KMS-11 (cell line): Measurements from ENCODE around the gene GRK3.

ENCODE experiments used
- H2AFZ ChIP-seq: fragments of 200-600 bp; sonication (generic); 2 replicates; pipeline ENCODE4 v1.6.1; 2016; ENCODE audit warnings: antibody characterized with exemption, mixed run types, low read depth
- H3K27ac ChIP-seq: fragments of 200-600 bp; sonication (generic); 2 replicates; pipeline ENCODE4 v1.6.1; 2016; ENCODE audit warnings: mild to moderate bottlenecking, mixed run types
- H3K27me3 ChIP-seq: fragments of 200-600 bp; sonication (generic); 2 replicates; pipeline ENCODE4 v1.6.1; 2017; ENCODE audit warnings: mild to moderate bottlenecking, low read depth, mixed run types, moderate library complexity; ENCODE audit not compliant: insufficient read depth
- H3K36me3 ChIP-seq: fragments of 200-600 bp; sonication (generic); 2 replicates; pipeline ENCODE4 v1.6.1; 2017; ENCODE audit warnings: mild to moderate bottlenecking, mixed run types; ENCODE audit not compliant: insufficient read depth
- H3K4me1 ChIP-seq: fragments of 200-600 bp; sonication (generic); 2 replicates; pipeline ENCODE4 v1.6.1; 2016; ENCODE audit warnings: mild to moderate bottlenecking, low read depth, mixed run types; ENCODE audit not compliant: poor library complexity, severe bottlenecking
- H3K4me2 ChIP-seq: fragments of 200-600 bp; sonication (generic); 2 replicates; pipeline ENCODE4 v1.7.0; 2016; ENCODE audit warnings: mild to moderate bottlenecking, mixed run types
- H3K4me3 ChIP-seq: fragments of 200-600 bp; sonication (generic); IDR thresholded peaks from 2 replicates; pipeline ENCODE4 v1.6.1; 2017; ENCODE audit warnings: low read depth, low read length, mixed read lengths; ENCODE audit not compliant: insufficient read depth
- H3K79me2 ChIP-seq: fragments of 200-600 bp; sonication (generic); 2 replicates; pipeline ENCODE4 v1.6.1; 2016; ENCODE audit warnings: low read depth, mixed run types; ENCODE audit not compliant: insufficient read depth
- H3K9ac ChIP-seq: fragments of 200-600 bp; sonication (generic); 2 replicates; pipeline ENCODE4 v1.6.1; 2016; ENCODE audit warnings: mild to moderate bottlenecking, mixed run types
- H4K20me1 ChIP-seq: fragments of 200-600 bp; sonication (generic); 2 replicates; pipeline ENCODE4 v1.6.1; 2016; ENCODE audit warnings: mild to moderate bottlenecking, mixed run types; ENCODE audit not compliant: insufficient read depth
- TF ChIP-seq, protein P1 (sequence below): fragments of 200-600 bp; sonication (generic); conservative IDR thresholded peaks from 2 replicates; pipeline ENCODE4 v1.6.1; 2017; ENCODE audit warnings: low read depth, mild to moderate bottlenecking, antibody characterized with exemption, low read length, moderate library complexity, mixed read lengths

The GRK3 gene

DNA sequence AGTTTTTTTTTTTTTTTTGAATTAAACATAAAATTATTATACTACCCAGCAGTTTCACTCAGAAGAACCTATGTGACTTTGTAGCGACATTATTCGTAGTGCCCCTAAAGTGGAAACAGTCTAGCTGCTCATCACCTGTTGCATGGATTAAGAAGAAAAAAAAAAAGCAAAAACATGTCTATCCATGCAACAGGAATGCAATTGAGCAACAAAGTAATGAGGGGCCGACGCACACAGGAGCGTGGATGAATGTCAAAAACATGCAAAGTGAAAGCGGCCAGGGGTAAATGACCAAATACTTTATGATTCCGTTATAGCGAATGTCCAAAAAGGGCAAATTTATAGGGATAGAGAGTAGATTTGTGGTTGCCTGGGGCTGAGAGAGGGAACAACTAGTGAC lies 193.8 kb downstream of the GRK3 start:
- no peaks in the 10 kb centered on the region for H4K20me1 ChIP-seq
- no peak overlapping the region for H3K4me2 ChIP-seq
- no peak overlapping the region for H3K27ac ChIP-seq
- no peaks in the 10 kb centered on the region for H3K79me2 ChIP-seq
- no peak overlapping the region for H3K4me3 ChIP-seq
- no peak overlapping the region for H3K9ac ChIP-seq
- no peaks in the 10 kb centered on the region for H3K27me3 ChIP-seq
- H3K36me3 ChIP-seq: no peaks in the 10 kb centered on the region
- TF ChIP-seq, protein P1, sequence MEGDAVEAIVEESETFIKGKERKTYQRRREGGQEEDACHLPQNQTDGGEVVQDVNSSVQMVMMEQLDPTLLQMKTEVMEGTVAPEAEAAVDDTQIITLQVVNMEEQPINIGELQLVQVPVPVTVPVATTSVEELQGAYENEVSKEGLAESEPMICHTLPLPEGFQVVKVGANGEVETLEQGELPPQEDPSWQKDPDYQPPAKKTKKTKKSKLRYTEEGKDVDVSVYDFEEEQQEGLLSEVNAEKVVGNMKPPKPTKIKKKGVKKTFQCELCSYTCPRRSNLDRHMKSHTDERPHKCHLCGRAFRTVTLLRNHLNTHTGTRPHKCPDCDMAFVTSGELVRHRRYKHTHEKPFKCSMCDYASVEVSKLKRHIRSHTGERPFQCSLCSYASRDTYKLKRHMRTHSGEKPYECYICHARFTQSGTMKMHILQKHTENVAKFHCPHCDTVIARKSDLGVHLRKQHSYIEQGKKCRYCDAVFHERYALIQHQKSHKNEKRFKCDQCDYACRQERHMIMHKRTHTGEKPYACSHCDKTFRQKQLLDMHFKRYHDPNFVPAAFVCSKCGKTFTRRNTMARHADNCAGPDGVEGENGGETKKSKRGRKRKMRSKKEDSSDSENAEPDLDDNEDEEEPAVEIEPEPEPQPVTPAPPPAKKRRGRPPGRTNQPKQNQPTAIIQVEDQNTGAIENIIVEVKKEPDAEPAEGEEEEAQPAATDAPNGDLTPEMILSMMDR: no peak
- no peaks in the 10 kb centered on the region for H3K4me1 ChIP-seq
- no peak overlapping the region for H2AFZ ChIP-seq

DNA sequence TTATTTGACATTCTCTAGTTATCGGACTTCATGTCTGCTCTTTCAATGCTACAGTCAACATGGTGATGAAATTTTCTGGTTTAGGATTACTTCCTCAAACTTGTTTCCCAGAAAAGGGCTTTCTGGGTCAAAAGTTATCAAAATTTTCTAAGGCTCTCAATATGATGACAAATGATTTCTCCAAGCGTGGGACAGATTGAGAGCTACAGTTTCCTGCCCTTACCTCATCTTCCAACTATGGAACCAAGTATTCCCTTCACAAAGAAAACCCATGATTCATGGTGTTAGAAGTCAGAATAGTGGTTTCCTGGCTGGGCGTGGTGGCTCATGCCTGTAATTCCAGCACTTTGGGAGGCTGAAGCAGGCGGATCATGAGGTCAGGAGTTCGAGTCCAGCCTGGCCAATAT lies 195.4 kb downstream of the GRK3 start:
- no peak overlapping the region for H3K27ac ChIP-seq
- H3K79me2 ChIP-seq: no peaks in the 10 kb centered on the region
- no peak overlapping the region for H3K4me3 ChIP-seq
- TF ChIP-seq, protein P1: no peak
- H2AFZ ChIP-seq: no peak overlapping the region
- H3K4me2 ChIP-seq: no peak overlapping the region
- no peak overlapping the region for H3K9ac ChIP-seq
- no peaks in the 10 kb centered on the region for H3K27me3 ChIP-seq
- H3K36me3 ChIP-seq: no peaks in the 10 kb centered on the region
- H3K4me1 ChIP-seq: no peaks in the 10 kb centered on the region
- no peaks in the 10 kb centered on the region for H4K20me1 ChIP-seq

DNA sequence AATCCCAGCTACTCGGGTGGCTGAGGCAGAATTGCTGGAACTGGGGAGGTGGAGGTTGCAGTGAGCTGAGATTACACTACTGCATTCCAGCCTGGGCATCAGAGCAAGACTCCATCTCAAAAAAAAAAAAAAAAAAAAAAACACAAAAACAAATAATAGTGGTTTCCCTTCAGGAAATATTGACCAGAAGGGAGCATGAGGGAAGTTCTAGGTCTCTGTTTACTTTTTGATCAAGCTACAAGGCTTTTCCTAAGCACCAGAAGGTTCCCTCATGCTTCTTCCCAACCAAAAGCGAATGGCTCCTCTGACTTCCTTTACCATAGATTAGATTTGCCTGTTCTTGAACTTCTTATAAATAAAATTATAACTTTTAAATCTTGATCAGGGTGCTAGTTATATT lies 195.8 kb downstream of the GRK3 start:
- Histone ChIP-seq H4K20me1 (no peaks in the 10 kb centered on the region), H2AFZ (no peak overlapping the region), H3K4me2 (no peak overlapping the region), H3K9ac (no peak overlapping the region), H3K4me1 (no peaks in the 10 kb centered on the region), H3K27ac (no peak overlapping the region), H3K36me3 (no peaks in the 10 kb centered on the region), H3K27me3 (no peaks in the 10 kb centered on the region), H3K79me2 (no peaks in the 10 kb centered on the region), H3K4me3 (no peak overlapping the region)
- TF ChIP-seq, protein P1: no peak

DNA sequence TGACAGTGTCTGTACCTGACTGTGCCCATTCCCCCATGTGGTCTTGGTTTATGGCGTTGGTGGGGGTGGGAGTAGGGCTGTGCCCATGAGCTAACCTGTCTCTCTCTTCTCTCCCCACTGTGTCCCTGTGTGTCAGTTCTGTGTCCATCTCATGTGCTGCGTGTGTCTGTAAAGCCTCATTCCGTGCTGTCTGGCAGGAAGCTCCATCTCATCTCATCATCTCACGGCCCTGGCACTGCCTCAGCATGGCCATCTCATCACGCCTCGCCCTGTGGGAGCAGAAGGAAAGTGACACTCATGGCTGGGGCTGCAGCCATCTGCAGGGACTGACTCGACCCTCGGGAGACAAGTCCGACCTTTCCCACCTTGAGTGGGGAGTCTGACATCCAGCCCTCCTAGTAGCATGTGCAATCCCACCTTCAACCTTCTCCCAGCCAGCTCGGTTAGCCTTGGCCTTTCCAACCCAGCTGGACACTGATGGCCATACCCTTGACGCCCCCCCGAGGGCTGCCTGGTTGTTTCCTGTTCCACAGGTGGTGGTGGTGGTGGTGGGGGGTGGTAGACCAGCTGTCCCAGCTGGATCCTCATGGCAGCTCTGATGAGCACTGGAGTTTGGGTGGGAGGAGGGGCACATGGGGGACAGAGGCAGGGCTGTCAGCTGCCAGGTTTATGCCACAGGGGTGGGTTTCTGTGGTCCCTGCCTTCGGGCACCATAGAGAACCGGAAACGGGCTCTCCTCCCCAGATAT lies 196.5 kb downstream of the GRK3 start:
- Histone ChIP-seq H3K27me3 (no peaks in the 10 kb centered on the region), H4K20me1 (no peaks in the 10 kb centered on the region), H2AFZ (no peak overlapping the region), H3K27ac (no peak overlapping the region), H3K9ac (no peak overlapping the region), H3K4me3 (no peak overlapping the region), H3K4me1 (no peaks in the 10 kb centered on the region), H3K79me2 (no peaks in the 10 kb centered on the region), H3K36me3 (no peaks in the 10 kb centered on the region), H3K4me2 (no peak overlapping the region)
- TF ChIP-seq, protein P1: no peak
